GM12878 (cell line): Measurements from ENCODE around the gene BTG2. TPM values are rescaled to one million over a fixed set of nuclear protein-coding genes. Genes with fewer than 3 reads are reported as not detected.

ENCODE experiments used
- ETV6 ChIP-seq, 2 experiments: fragments of 450-650 bp in 1 of 2; IDR thresholded peaks in 1 of 2; conservative IDR thresholded peaks in 1 of 2; 2 replicates each; pipeline ENCODE4 v1.6.1; 2014; ENCODE audit warnings: antibody characterized with exemption in 1 of 2, borderline replicate concordance in 1 of 2, low read depth in 1 of 2, mild to moderate bottlenecking in 1 of 2, moderate library complexity in 1 of 2
- IKZF2 ChIP-seq, 2 experiments: fragments of 450-650 bp; IDR thresholded peaks; 2 replicates each; pipeline ENCODE4 v1.6.1; 2017; ENCODE audit warnings: mild to moderate bottlenecking in 2 of 2, moderate library complexity in 2 of 2
- NFYA ChIP-seq: IDR thresholded peaks from 2 replicates; pipeline ENCODE4 v1.6.1; 2011; ENCODE audit warnings: low read depth, mild to moderate bottlenecking, low read length, improper control_type of control experiment, borderline replicate concordance
- PML ChIP-seq: IDR thresholded peaks from 2 replicates; pipeline ENCODE4 v1.6.1; 2012; ENCODE audit warnings: low read length, inconsistent platforms
- POU2F2 ChIP-seq: IDR thresholded peaks from 3 replicates; pipeline ENCODE4 v1.6.1; 2011; ENCODE audit warnings: low read depth, mild to moderate bottlenecking, low read length, borderline replicate concordance
- RAD21 ChIP-seq: IDR thresholded peaks from 2 replicates; pipeline ENCODE4 v1.6.1; 2011; ENCODE audit warnings: mild to moderate bottlenecking, low read depth, low read length, moderate library complexity; ENCODE audit not compliant: insufficient read depth
- RB1 ChIP-seq: fragments of 450-650 bp; formaldehyde crosslinking; IDR thresholded peaks from 2 replicates; pipeline ENCODE4 v1.6.1; 2017; ENCODE audit warnings: mild to moderate bottlenecking, borderline replicate concordance
- RUNX3 ChIP-seq: IDR thresholded peaks from 2 replicates; pipeline ENCODE4 v1.6.1; 2012; ENCODE audit warnings: low read length, inconsistent platforms
- SRF ChIP-seq, 2 experiments: IDR thresholded peaks; 2 replicates each; pipeline ENCODE4 v1.6.1; 2011; ENCODE audit warnings: low read depth in 2 of 2, low read length in 2 of 2, mild to moderate bottlenecking in 1 of 2, moderate library complexity in 1 of 2
- TAF1 ChIP-seq: IDR thresholded peaks from 2 replicates; pipeline ENCODE4 v1.6.1; 2011; ENCODE audit warnings: mild to moderate bottlenecking, low read depth, low read length, borderline replicate concordance
- YY1 ChIP-seq: IDR thresholded peaks from 2 replicates; pipeline ENCODE4 v1.6.1; 2011; ENCODE audit warnings: low read depth, mild to moderate bottlenecking, low read length
- ZSCAN29 ChIP-seq: fragments of 450-650 bp; IDR thresholded peaks from 2 replicates; pipeline ENCODE4 v1.6.1; 2017; ENCODE audit warnings: mild to moderate bottlenecking, moderate library complexity
- polyA plus RNA-seq, 11 experiments: library from polyadenylated mRNA; depleted of rRNA in 4 of 11; unstranded in 6 of 11; stranded (reverse) in 5 of 11; fragments of >200 nt; fragmentation: Nextera tagmentation in 4 of 11; fragmentation: Illumina TruSeq in 1 of 11; extraction: Ambion mirVana in 4 of 11; extraction: Trizol in 1 of 11; gene quantifications; 1 replicate in 1 of 11; 2 replicates in 10 of 11; pipeline versions ENCODE4 v1.2.1 to v1.2.3, GENCODE V29; 2011 to 2016; ENCODE audit warnings: inconsistent platforms in 2 of 11, missing spikeins in 2 of 11, low read depth in 1 of 11
- total RNA-seq, 4 experiments: library from RNA; depleted of rRNA in 3 of 4; stranded (reverse); fragments of >200 nt in 3 of 4; fragmentation: Illumina TruSeq in 1 of 4; extraction: Trizol in 1 of 4; gene quantifications; 2 replicates each; pipeline versions ENCODE4 v1.2.1 to v1.2.3, GENCODE V29; 2013 to 2021
- TF ChIP-seq, protein P1 (sequence below): IDR thresholded peaks from 2 replicates; pipeline ENCODE4 v1.6.1; 2012; ENCODE audit warnings: improper control_type of control experiment, low read depth, low read length; ENCODE audit not compliant: insufficient replicate concordance
- TF ChIP-seq, protein P2 (sequence below): fragments of 450-650 bp; IDR thresholded peaks from 2 replicates; pipeline ENCODE4 v1.6.1; 2018; ENCODE audit warnings: borderline replicate concordance, mild to moderate bottlenecking; ENCODE audit not compliant: partially characterized antibody
- TF ChIP-seq, protein P3 (sequence below): IDR thresholded peaks from 2 replicates; pipeline ENCODE4 v1.6.1; 2011; ENCODE audit warnings: low read depth, mild to moderate bottlenecking, low read length, moderate library complexity, borderline replicate concordance; ENCODE audit errors: extremely low read depth
- TF ChIP-seq, protein P4 (sequence below): fragments of 450-650 bp; IDR thresholded peaks from 2 replicates; pipeline ENCODE4 v1.6.1; 2016; ENCODE audit warnings: mild to moderate bottlenecking
- TF ChIP-seq, protein P5 (sequence below), 3 experiments: IDR thresholded peaks in 2 of 3; conservative IDR thresholded peaks in 1 of 3; 2 replicates each; pipeline ENCODE4 v1.5.1; 2011; ENCODE audit warnings: low read depth in 3 of 3, low read length in 3 of 3, mild to moderate bottlenecking in 3 of 3, control low read depth in 2 of 3, moderate library complexity in 2 of 3, inconsistent platforms in 1 of 3, mixed read lengths in 1 of 3; ENCODE audit not compliant: control insufficient read depth in 2 of 3, insufficient read depth in 1 of 3; ENCODE audit errors: extremely low read depth in 1 of 3

The BTG2 gene
- total and polyA plus RNA-seq, 10 of the 15 experiments (the other 5 are each of a cell fraction or from before 2014, with no cell fraction given): 23.3 to 160 (median 98.1) TPM

DNA sequence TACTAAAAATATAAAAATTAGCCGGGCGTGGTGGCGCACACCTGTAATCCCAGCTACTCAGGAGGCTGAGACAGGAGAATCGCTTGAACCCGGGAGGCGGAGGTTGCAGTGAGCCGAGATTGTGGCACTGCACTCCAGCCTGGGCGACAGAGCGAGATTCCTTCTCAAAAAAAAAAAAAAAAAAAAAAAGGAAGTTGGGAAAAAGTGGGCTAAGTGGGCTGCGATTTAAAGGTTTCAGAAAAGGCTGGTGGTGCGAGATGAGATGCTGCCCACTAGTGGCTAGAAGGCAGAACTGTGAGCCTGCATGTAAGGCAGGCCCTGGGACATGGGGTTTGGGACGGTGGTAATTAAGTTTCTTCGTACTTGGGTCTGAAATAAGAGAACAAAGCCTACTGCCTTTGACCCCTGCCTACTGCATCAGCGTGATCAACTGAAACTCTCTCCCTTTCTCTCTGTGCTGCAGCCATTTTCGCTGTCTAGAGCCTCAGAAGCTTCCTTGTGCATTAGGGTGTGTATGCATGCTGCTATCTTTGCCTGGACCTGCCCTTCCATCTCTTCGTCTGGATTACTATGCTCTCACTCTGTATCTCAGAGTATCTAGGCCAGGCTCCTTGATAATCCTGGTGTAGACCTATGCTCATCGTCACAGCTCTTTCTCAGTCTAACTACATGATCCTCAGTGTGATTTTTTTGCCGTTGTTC, 33.2 kb downstream of the BTG2 start (continued):
- TF ChIP-seq, protein P1, sequence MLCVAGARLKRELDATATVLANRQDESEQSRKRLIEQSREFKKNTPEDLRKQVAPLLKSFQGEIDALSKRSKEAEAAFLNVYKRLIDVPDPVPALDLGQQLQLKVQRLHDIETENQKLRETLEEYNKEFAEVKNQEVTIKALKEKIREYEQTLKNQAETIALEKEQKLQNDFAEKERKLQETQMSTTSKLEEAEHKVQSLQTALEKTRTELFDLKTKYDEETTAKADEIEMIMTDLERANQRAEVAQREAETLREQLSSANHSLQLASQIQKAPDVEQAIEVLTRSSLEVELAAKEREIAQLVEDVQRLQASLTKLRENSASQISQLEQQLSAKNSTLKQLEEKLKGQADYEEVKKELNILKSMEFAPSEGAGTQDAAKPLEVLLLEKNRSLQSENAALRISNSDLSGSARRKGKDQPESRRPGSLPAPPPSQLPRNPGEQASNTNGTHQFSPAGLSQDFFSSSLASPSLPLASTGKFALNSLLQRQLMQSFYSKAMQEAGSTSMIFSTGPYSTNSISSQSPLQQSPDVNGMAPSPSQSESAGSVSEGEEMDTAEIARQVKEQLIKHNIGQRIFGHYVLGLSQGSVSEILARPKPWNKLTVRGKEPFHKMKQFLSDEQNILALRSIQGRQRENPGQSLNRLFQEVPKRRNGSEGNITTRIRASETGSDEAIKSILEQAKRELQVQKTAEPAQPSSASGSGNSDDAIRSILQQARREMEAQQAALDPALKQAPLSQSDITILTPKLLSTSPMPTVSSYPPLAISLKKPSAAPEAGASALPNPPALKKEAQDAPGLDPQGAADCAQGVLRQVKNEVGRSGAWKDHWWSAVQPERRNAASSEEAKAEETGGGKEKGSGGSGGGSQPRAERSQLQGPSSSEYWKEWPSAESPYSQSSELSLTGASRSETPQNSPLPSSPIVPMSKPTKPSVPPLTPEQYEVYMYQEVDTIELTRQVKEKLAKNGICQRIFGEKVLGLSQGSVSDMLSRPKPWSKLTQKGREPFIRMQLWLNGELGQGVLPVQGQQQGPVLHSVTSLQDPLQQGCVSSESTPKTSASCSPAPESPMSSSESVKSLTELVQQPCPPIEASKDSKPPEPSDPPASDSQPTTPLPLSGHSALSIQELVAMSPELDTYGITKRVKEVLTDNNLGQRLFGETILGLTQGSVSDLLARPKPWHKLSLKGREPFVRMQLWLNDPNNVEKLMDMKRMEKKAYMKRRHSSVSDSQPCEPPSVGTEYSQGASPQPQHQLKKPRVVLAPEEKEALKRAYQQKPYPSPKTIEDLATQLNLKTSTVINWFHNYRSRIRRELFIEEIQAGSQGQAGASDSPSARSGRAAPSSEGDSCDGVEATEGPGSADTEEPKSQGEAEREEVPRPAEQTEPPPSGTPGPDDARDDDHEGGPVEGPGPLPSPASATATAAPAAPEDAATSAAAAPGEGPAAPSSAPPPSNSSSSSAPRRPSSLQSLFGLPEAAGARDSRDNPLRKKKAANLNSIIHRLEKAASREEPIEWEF: no peak
- TF ChIP-seq POU2F2 (0 out of 3 replicates have a peak, but pooled peaks have one; percentile 48), ETV6 (conservative IDR thresholded peaks at IDR 0.05 in 1 of 2, IDR thresholded peaks at IDR 0.05 in 1 of 2; ENCODE audit: borderline replicate concordance in 1 of 2, low read depth in 1 of 2) (no peak), PML (no peak), YY1 (peak; percentile 85), ZSCAN29 (no peak), SRF (IDR thresholded peaks at IDR 0.05; ENCODE audit: low read depth in 2 of 2, low read length in 2 of 2) (0 out of 4 replicates have a peak, but pooled peaks of 1 of the 2 experiments have one; percentile 10), NFYA (no peak), RB1 (no peak; the same call in 1 of the 2 replicates), TAF1 (no peak), RUNX3 (peak; percentile 52), IKZF2 (IDR thresholded peaks at IDR 0.05) (peak; percentile 62 to 67), RAD21 (peak; percentile 99)
- TF ChIP-seq, protein P2, sequence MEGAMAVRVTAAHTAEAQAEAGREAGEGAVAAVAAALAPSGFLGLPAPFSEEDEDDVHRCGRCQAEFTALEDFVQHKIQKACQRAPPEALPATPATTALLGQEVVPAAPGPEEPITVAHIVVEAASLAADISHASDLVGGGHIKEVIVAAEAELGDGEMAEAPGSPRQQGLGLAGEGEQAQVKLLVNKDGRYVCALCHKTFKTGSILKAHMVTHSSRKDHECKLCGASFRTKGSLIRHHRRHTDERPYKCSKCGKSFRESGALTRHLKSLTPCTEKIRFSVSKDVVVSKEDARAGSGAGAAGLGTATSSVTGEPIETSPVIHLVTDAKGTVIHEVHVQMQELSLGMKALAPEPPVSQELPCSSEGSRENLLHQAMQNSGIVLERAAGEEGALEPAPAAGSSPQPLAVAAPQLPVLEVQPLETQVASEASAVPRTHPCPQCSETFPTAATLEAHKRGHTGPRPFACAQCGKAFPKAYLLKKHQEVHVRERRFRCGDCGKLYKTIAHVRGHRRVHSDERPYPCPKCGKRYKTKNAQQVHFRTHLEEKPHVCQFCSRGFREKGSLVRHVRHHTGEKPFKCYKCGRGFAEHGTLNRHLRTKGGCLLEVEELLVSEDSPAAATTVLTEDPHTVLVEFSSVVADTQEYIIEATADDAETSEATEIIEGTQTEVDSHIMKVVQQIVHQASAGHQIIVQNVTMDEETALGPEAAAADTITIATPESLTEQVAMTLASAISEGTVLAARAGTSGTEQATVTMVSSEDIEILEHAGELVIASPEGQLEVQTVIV: no peak
- TF ChIP-seq, protein P3, sequence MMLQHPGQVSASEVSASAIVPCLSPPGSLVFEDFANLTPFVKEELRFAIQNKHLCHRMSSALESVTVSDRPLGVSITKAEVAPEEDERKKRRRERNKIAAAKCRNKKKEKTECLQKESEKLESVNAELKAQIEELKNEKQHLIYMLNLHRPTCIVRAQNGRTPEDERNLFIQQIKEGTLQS: peak; percentile 42; the same call in 1 of the 2 replicates
- TF ChIP-seq, protein P4, sequence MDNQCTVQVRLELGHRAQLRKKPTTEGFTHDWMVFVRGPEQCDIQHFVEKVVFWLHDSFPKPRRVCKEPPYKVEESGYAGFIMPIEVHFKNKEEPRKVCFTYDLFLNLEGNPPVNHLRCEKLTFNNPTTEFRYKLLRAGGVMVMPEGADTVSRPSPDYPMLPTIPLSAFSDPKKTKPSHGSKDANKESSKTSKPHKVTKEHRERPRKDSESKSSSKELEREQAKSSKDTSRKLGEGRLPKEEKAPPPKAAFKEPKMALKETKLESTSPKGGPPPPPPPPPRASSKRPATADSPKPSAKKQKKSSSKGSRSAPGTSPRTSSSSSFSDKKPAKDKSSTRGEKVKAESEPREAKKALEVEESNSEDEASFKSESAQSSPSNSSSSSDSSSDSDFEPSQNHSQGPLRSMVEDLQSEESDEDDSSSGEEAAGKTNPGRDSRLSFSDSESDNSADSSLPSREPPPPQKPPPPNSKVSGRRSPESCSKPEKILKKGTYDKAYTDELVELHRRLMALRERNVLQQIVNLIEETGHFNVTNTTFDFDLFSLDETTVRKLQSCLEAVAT: peak; percentile 78
- TF ChIP-seq, protein P5, sequence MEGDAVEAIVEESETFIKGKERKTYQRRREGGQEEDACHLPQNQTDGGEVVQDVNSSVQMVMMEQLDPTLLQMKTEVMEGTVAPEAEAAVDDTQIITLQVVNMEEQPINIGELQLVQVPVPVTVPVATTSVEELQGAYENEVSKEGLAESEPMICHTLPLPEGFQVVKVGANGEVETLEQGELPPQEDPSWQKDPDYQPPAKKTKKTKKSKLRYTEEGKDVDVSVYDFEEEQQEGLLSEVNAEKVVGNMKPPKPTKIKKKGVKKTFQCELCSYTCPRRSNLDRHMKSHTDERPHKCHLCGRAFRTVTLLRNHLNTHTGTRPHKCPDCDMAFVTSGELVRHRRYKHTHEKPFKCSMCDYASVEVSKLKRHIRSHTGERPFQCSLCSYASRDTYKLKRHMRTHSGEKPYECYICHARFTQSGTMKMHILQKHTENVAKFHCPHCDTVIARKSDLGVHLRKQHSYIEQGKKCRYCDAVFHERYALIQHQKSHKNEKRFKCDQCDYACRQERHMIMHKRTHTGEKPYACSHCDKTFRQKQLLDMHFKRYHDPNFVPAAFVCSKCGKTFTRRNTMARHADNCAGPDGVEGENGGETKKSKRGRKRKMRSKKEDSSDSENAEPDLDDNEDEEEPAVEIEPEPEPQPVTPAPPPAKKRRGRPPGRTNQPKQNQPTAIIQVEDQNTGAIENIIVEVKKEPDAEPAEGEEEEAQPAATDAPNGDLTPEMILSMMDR (IDR thresholded peaks at IDR 0.05 in 2 of 3, conservative IDR thresholded peaks at IDR 0.05 in 1 of 3; ENCODE audit: control insufficient read depth in 2 of 3, extremely low read depth in 1 of 3, insufficient read depth in 1 of 3, low read depth in 3 of 3, low read length in 3 of 3): peak; percentile 89 to 98 (median 98)
